IMR-90 (cell line): ENCODE data around the gene PCDHB6. TPM values are rescaled to one million over a fixed set of nuclear protein-coding genes. Genes with fewer than 3 reads are reported as not detected.
A peak's percentile ranks its signal among the peaks of the same experiment; 100 is the strongest.

Source experiments
- ATAC-seq: fragments of 200-7000 bp; cut with Tn5 transposase; 2 replicates; pipeline ENCODE4 v1.9.1; 2020; ENCODE audit warnings: low read depth, mild to moderate bottlenecking, moderate library complexity
- BruUV-seq: library from RNA; stranded (reverse); fragments of 400-500 nt; replicated peaks from 2 replicates; lab custom pipeline; 2021; lab: Mats Ljungman, UMichigan
- CTCF ChIA-PET: fragments of 300-600 bp; formaldehyde crosslinking; extraction: SDS; loops from one replicate; lab custom pipeline; 2021; ENCODE audit warnings: antibody characterized with exemption; lab: Yijun Ruan, JAX
- POLR2A ChIA-PET: fragments of 300-600 bp; sonication (Branson Sonifier 250); formaldehyde crosslinking; loops from one replicate; lab custom pipeline; 2022; ENCODE audit warnings: antibody characterized with exemption; ENCODE audit not compliant: unreplicated experiment; lab: Charles Lee
- DNase-seq: peaks from one replicate; pipeline ENCODE4 v3.0.0; 2013
- H2AFZ ChIP-seq: replicated peaks from 2 replicates; pipeline ENCODE3; 2013; ENCODE audit warnings: low read length, mild to moderate bottlenecking; ENCODE audit not compliant: poor library complexity
- H2AK5ac ChIP-seq: 2 replicates; pipeline ENCODE4 v1.6.1; 2013; ENCODE audit warnings: low read depth, low read length, inconsistent platforms
- H2AK9ac ChIP-seq: replicated peaks from 2 replicates; pipeline ENCODE3; 2013; ENCODE audit warnings: mild to moderate bottlenecking, low read depth, low read length, moderate library complexity; ENCODE audit not compliant: poor library complexity
- H2BK120ac ChIP-seq: 2 replicates; pipeline ENCODE4 v1.6.1; 2013; ENCODE audit warnings: low read depth, low read length, inconsistent platforms
- H2BK15ac ChIP-seq: 3 replicates; pipeline ENCODE4 v1.6.1; 2013; ENCODE audit warnings: low read depth, low read length, inconsistent platforms
- H2BK20ac ChIP-seq: 2 replicates; pipeline ENCODE4 v1.6.1; 2013; ENCODE audit warnings: low read depth, mild to moderate bottlenecking, inconsistent platforms, low read length, moderate library complexity
- H2BK5ac ChIP-seq: 2 replicates; pipeline ENCODE4 v1.6.1; 2013; ENCODE audit warnings: mild to moderate bottlenecking, low read depth, low read length, inconsistent platforms; ENCODE audit not compliant: poor library complexity, severe bottlenecking
- H3K14ac ChIP-seq: replicated peaks from 2 replicates; pipeline ENCODE4 v1.6.1; 2013; ENCODE audit warnings: low read depth, low read length, inconsistent platforms
- H3K18ac ChIP-seq: 2 replicates; pipeline ENCODE4 v1.6.1; 2013; ENCODE audit warnings: low read depth, low read length, control low read depth
- H3K23ac ChIP-seq: 2 replicates; pipeline ENCODE4 v1.6.1; 2013; ENCODE audit warnings: low read depth, low read length, inconsistent platforms
- H3K27ac ChIP-seq: 2 replicates; pipeline ENCODE4 v1.5.1; 2013; ENCODE audit warnings: mild to moderate bottlenecking, control low read depth, low read length; ENCODE audit not compliant: insufficient read depth
- H3K27me3 ChIP-seq: 2 replicates; pipeline ENCODE4 v1.6.1; 2013; ENCODE audit warnings: low read length; ENCODE audit not compliant: control insufficient read depth, insufficient read depth
- H3K36me3 ChIP-seq: 2 replicates; pipeline ENCODE4 v1.6.1; 2013; ENCODE audit warnings: low read length, mixed read lengths; ENCODE audit not compliant: control insufficient read depth, insufficient read depth
- H3K4ac ChIP-seq: 2 replicates; pipeline ENCODE4 v1.6.1; 2013; ENCODE audit warnings: low read depth, low read length, inconsistent platforms
- H3K4me1 ChIP-seq: 2 replicates; pipeline ENCODE4 v1.6.1; 2013; ENCODE audit warnings: low read length, mixed read lengths; ENCODE audit not compliant: control insufficient read depth, insufficient read depth
- H3K4me2 ChIP-seq: 2 replicates; pipeline ENCODE4 v1.6.1; 2013; ENCODE audit warnings: low read depth, mild to moderate bottlenecking, control low read depth, low read length, moderate library complexity
- H3K4me3 ChIP-seq: 2 replicates; pipeline ENCODE4 v1.5.1; 2013; ENCODE audit warnings: low read depth, mild to moderate bottlenecking, control low read depth, low read length, moderate library complexity; ENCODE audit not compliant: insufficient read depth
- H3K56ac ChIP-seq: 2 replicates; pipeline ENCODE4 v1.6.1; 2013; ENCODE audit warnings: low read length, inconsistent platforms; ENCODE audit not compliant: insufficient read depth; ENCODE audit errors: extremely low read depth
- H3K79me1 ChIP-seq, 2 experiments: 2 replicates each; pipeline ENCODE4 v1.6.1; 2013; ENCODE audit warnings: low read length in 2 of 2, inconsistent platforms in 1 of 2, low read depth in 1 of 2
- H3K9ac ChIP-seq: 2 replicates; pipeline ENCODE4 v1.6.1; 2013; ENCODE audit warnings: low read depth, low read length, control low read depth
- H3K9me1 ChIP-seq: 2 replicates; pipeline ENCODE4 v1.6.1; 2013; ENCODE audit warnings: low read length, inconsistent platforms; ENCODE audit not compliant: insufficient read depth
- H3K9me3 ChIP-seq: 2 replicates; pipeline ENCODE4 v1.6.1; 2013; ENCODE audit warnings: low read length; ENCODE audit not compliant: control insufficient read depth, insufficient read depth
- H4K20me1 ChIP-seq: 2 replicates; pipeline ENCODE4 v1.6.1; 2013; ENCODE audit warnings: low read length, inconsistent platforms; ENCODE audit not compliant: insufficient read depth
- H4K5ac ChIP-seq: 2 replicates; pipeline ENCODE4 v1.6.1; 2013; ENCODE audit warnings: mild to moderate bottlenecking, low read depth, low read length, control low read depth
- H4K8ac ChIP-seq, 2 experiments: 2 replicates each; pipeline ENCODE4 v1.6.1; 2013; ENCODE audit warnings: low read depth in 2 of 2, low read length in 2 of 2, control low read depth in 1 of 2, inconsistent platforms in 1 of 2
- H4K91ac ChIP-seq: 2 replicates; pipeline ENCODE4 v1.6.1; 2013; ENCODE audit warnings: low read depth, low read length, inconsistent platforms; ENCODE audit not compliant: insufficient read depth
- ELK1 ChIP-seq: fragments of 150-350 bp; IDR thresholded peaks from 2 replicates; pipeline ENCODE4 v1.6.1; 2016; ENCODE audit warnings: low read depth, mild to moderate bottlenecking, low read length, moderate library complexity, borderline replicate concordance
- FOS ChIP-seq: fragments of 150-350 bp; IDR thresholded peaks from 2 replicates; pipeline ENCODE4 v1.6.1; 2016; ENCODE audit warnings: low read depth, low read length
- MAZ ChIP-seq: IDR thresholded peaks from 2 replicates; pipeline ENCODE4 v1.6.1; 2012; ENCODE audit warnings: low read depth, mild to moderate bottlenecking, low read length, improper control_type of control experiment, moderate library complexity, borderline replicate concordance
- NFE2L2 ChIP-seq: fragments of 150-350 bp; IDR thresholded peaks from 2 replicates; pipeline ENCODE4 v1.6.1; 2016; ENCODE audit warnings: low read depth, mild to moderate bottlenecking, low read length
- POLR2A ChIP-seq: IDR thresholded peaks from 2 replicates; pipeline ENCODE4 v1.6.1; 2012; ENCODE audit warnings: mild to moderate bottlenecking, low read depth, low read length
- SMC3 ChIP-seq: fragments of 150-350 bp; IDR thresholded peaks from 2 replicates; pipeline ENCODE4 v1.6.1; 2016; ENCODE audit warnings: low read depth, mild to moderate bottlenecking, antibody characterized with exemption, low read length, moderate library complexity
- WGBS, 2 experiments: methylation state at CpG; one replicate each; pipeline versions ENCODE4 v1.1.5 to v1.1.7; 2013; ENCODE audit warnings: missing lambda C conversion rate in 2 of 2; ENCODE audit not compliant: insufficient read length in 1 of 2; ENCODE audit errors: extremely low coverage in 2 of 2; 5-methylcytosine and 5-hydroxymethylcytosine counted together
- dilution Hi-C: fragments of 300-500 bp; cut with HindIII; formaldehyde crosslinking; loops from one replicate; pipeline ENCODE4 v1.14.3; 2018; ENCODE audit warnings: low sequenced_read_pairs; ENCODE audit not compliant: unreplicated experiment
- in situ Hi-C: fragments of 300-500 bp; cut with MboI; formaldehyde crosslinking; loops from 3 replicates; pipeline ENCODE4 v1.14.3; 2019; ENCODE audit warnings: low sequenced_read_pairs, inconsistent platforms, mixed read lengths
- intact Hi-C: fragments of 100-400 bp; cut with micrococcal nuclease; formaldehyde crosslinking; loops from 2 replicates; pipeline ENCODE4 v1.10.0; 2022
- polyA plus RNA-seq, 3 experiments: library from polyadenylated mRNA; depleted of rRNA; stranded (reverse); fragments of >200 nt; gene quantifications; 2 replicates each; pipeline ENCODE4 v1.2.3, GENCODE V29; 2012; ENCODE audit warnings: low replicate concordance in 1 of 3
- total RNA-seq: library from RNA; depleted of rRNA; stranded (reverse); fragments of >200 nt; gene quantifications from 2 replicates; pipeline ENCODE4 v1.2.3, GENCODE V29; 2012

PCDHB6 gene
- total and polyA plus RNA-seq, 2 of the 4 experiments (the other 2 are of a cell fraction) = under 0.01 to 0.07 TPM

GRCh38 chr5:141105350-141105749 lies 44.5 kb upstream of the PCDHB6 start:
- Histone ChIP-seq H3K56ac (no peak overlapping the region), H3K23ac (no peak overlapping the region), H3K14ac (no peak overlapping the region), H4K5ac (no peak overlapping the region), H4K91ac (no peak overlapping the region), H2AFZ (no peak overlapping the region), H3K27ac (no peak overlapping the region), H3K4ac (no peak overlapping the region), H2BK15ac (no peak overlapping the region), H3K9me1 (no peaks in the 10 kb centered on the region), H4K8ac (no peak overlapping the region), H3K4me1 (no peaks in the 10 kb centered on the region), H2AK9ac (no peak overlapping the region), H3K18ac (no peak overlapping the region), H2BK20ac (no peak overlapping the region), H3K4me3 (no peak overlapping the region), H3K9me3 (peaks cover 15% of the 10 kb centered on the region; the same call in 1 of the 2 replicates), H3K36me3 (no peaks in the 10 kb centered on the region), H2AK5ac (no peak overlapping the region), H3K9ac (no peak overlapping the region), H4K20me1 (no peaks in the 10 kb centered on the region), H2BK5ac (no peak overlapping the region), H3K79me1 (no peaks in the 10 kb centered on the region), H3K27me3 (no peaks in the 10 kb centered on the region), H2BK120ac (no peak overlapping the region), H3K4me2 (no peak overlapping the region)
- BruUV-seq = no TSS peak
- CTCF ChIA-PET = no interaction called here
- dilution Hi-C loops (no loop called here), in situ Hi-C loops (no loop called here), intact Hi-C loops (no loop called here)
- ATAC-seq (no peak), DNase-seq (no peak)
- POLR2A ChIA-PET = no interaction called here
- no peak for TF ChIP-seq MAZ
- TF ChIP-seq NFE2L2 = 0 out of 2 replicates have a peak, but pooled peaks have one; percentile 45
- no peak for TF ChIP-seq FOS
- no peak for TF ChIP-seq POLR2A
- no peak for TF ChIP-seq ELK1
- no peak for TF ChIP-seq SMC3
- WGBS, 2 experiments = 40% methylated on average over 1 of the region's 2 CpGs; no CpG with 5 or more reads in 1 of the 2 experiments
